A172 (cell line): ENCODE measurements around the gene CCDC182. TPM values are rescaled to one million over a fixed set of nuclear protein-coding genes. Genes with fewer than 3 reads are reported as not detected.

Experiments
- DNase-seq: peaks from one replicate; pipeline ENCODE4 v3.0.0-alpha.2; 2015; ENCODE audit warnings: low spot score
- total RNA-seq: library from RNA; depleted of rRNA; stranded (reverse); fragments of >200 nt; shearing (Covaris generic); gene quantifications from 2 replicates; pipeline ENCODE4 v1.2.3, GENCODE V29; 2014; rRNA removed

The CCDC182 gene
- not detected in 2 replicates for total RNA-seq

DNA sequence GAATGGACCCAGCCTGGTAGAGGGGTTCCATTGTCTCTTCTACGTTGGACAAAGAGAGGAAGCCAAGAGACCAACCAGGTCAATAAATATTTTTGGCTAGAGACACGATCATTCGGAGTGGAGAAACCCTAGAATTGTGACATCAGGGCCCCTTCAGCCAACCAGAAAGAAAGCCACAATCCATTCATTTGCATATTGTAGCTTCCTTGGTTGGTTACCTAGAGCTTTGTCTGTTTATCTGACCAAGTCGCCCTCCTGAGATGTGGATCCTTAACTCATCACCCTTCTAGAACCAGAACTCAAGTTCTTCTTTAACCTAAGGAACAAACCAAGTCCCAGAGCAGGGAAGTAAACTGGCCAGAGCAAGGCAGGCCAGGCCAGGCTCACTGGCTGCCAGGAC is at the start of gene CCDC182:
CCDC182 (minus strand) TSS at position 58 of the 400 bp plus-strand sequence; CDS start at position 31, 27 bp downstream.
- no peak for DNase-seq

GRCh38 chr17:57794841-57795240 is 49.7 kb upstream of the CCDC182 start:
- no peak for DNase-seq

GRCh38 chr17:57788725-57789124 is 43.6 kb upstream of the CCDC182 start:
- DNase-seq, result no peak

DNA sequence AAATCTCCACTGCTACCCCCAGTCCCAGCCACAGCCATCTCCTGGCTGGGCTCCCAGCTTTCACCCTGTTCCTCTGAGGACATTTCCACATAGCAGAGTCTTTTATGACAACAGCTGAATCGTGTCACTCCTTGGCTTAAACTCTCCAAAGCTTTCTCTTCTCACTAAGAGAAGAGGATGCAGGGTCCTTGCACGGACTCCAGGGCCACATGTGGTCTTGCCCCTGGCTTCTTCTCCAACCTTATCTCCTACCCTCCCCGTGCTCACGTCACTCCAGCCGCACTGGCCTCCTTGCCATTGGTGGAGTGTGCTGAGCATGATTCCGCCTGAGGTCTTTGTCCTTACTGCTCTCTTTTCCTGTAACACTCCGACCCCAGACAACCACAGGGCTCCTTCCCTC is 39.9 kb upstream of the CCDC182 start:
- DNase-seq, result no peak

- no peak for DNase-seq
These were observed 39.3 kb upstream of the CCDC182 start for GRCh38 chr17:57784226-57784895.

- peak; percentile 45 for DNase-seq
These were observed 38.2 kb upstream of the CCDC182 start for GRCh38 chr17:57783338-57783742.

DNA sequence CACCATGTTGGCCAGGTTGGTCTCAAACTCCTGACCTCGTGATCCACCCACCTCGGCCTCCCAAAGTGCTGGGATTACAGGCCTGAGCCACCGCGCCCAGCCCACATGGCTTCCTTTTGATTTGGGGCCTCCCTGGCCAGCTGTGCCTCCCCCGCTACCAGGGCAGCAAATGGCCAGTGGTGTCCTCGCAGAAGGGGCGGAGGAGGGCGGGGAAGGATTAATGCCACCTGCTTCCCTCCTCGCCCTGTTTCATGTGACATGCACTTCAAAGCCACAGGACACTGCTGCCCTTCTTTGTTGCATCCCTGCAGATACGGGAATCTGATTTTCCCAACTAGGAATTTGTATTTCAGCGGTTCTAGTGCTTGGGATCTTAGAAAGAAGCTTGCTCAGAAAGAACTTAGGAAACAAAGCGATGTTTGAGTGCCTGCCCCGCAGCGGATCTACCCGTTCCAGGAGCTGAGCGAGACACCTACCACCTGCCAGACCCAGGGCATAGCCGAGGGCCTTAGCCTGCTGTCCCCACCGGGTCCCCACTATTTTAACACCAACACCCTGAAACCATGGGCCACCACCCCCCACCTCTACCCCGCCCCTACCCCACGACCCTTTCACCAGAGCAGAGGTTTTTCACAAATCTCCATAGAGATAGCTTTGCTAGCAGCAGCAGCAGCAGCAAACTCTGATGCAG is 37.7 kb upstream of the CCDC182 start:
- DNase-seq, result no peak

GRCh38 chr17:57782062-57782490 is 37.0 kb upstream of the CCDC182 start:
- DNase-seq, result no peak

DNA sequence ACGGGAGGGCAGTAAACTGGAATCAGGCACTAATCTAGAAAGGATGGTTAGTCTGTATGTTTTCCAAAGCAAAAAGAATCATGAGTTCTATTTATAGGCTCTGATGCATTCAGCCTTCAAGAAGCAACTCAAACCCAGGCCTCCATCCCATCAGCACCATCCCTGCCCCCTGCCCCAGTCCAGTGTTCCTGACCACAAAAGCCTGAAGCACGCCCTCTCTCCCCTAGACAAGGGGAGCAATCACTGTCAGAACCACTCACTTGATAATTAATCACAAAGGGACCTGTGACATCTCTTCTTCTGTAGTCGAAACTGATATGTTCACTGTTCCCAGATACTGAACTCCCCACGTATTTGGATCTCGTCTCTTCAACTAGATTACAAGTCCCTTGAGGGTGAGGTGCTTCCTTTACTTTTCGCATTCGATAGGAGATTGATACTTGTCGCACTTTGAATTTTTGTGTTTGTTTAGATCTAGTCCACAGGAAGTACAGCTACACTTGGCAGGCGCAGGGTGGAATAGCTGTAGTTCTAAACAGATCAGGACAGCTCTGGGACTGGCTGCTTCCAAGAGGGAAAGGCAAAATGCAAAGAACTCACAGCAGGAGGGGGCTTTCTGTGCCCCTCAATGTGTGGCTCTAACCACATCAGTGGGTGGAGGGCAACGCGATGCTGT is 36.4 kb upstream of the CCDC182 start:
- no peak for DNase-seq

DNA sequence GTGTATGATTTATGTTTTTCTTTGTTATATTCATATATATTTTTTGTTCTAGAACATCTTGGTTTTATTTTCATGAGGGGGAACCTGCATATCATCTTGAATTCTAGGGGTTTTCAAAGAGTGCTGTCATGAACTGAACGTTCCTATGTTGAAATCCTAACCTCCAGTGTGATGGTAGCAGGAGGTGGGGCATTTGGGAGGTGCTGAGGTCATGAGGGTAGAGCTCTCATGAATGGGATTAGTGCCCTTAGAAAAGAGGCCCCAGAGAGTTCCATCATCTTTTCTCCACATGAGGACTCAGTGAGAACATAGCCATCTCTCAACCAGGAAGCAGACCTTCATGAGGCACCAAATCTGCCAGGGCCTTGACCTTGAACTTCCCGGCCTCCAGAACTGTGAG is 34.6 kb upstream of the CCDC182 start:
- DNase-seq, result no peak

DNA sequence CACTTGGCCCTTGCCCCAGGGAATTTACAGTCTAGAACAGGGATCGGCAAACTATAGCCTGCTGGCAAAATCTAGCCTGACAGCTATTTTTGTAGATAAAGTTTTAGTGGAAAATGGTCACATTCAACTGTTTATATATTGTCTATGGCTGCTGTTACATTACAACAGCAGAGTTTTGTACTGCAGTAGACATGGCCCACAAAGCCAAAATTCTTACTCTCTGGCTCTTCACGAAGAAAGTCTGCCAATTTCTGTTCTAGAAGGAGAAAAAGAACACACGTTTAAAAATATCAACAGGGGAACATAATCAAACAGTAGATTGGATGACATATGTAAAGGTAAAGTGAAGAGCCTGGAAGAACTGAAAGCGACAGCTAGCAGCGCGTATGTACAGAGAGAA is 33.2 kb upstream of the CCDC182 start:
- DNase-seq, result no peak

- DNase-seq, result no peak
These were observed 31.3 kb upstream of the CCDC182 start for GRCh38 chr17:57776366-57776765.

DNA sequence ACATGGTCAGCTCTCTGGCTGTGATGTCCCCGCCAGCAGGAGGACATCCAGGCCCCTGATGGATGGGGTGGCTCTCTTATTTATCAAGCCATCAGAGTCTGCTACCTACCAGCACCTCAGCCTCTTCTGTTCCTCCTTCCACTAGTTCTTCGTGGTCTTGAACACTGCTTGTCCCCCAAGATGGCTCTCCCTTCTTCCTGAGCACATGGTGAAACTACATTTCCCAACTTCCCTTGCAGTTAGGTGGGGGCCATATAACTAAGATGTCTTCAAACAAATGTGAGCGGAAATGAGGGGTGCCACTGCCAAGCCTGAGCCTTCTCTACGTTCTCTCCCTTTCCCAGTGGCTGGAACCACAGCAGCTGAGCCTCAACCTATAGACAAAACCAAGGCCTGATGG is 29.8 kb upstream of the CCDC182 start:
- no peak for DNase-seq

GRCh38 chr17:57773557-57773956 is 28.5 kb upstream of the CCDC182 start:
- no peak for DNase-seq

DNA sequence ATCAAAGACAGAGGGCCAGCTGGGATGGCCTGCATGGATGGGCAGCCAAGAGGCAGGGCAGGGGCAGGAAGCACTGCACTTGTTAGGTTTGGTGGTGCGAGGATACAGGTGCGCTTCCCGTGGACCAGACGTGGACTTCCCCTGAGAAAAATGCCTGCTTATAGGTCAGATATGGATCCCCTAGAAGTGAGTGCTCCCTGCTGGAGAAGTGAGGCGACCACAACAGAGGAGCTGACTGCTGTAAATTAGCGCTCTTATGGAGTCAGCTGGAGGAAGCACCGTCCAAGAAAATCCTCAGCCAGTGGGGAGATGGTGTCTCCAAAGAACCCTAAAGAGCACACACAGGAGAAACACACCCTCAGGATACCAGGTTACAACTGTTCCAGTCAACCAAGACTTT is 27.7 kb upstream of the CCDC182 start:
- DNase-seq, result no peak

DNA sequence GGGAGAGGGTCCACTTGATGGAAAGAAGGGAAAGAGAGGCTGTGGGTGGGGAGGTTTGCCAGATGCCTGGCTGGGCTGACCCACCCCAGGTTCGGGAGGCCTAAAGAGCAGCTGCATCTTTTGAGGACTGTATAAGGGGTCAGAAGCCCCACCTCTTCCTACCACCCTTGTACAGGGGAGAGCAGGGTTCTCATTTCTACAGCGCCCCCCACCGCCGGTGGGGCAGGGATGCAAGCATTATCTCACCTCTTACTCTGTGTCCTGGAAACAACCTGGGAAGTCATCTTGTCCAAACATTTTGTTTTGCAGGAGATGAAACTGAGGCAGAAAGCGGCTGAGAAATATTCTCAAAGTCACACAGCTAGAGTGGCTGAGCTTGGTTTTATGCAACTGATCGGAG is 22.5 kb upstream of the CCDC182 start:
- DNase-seq, result no peak

DNA sequence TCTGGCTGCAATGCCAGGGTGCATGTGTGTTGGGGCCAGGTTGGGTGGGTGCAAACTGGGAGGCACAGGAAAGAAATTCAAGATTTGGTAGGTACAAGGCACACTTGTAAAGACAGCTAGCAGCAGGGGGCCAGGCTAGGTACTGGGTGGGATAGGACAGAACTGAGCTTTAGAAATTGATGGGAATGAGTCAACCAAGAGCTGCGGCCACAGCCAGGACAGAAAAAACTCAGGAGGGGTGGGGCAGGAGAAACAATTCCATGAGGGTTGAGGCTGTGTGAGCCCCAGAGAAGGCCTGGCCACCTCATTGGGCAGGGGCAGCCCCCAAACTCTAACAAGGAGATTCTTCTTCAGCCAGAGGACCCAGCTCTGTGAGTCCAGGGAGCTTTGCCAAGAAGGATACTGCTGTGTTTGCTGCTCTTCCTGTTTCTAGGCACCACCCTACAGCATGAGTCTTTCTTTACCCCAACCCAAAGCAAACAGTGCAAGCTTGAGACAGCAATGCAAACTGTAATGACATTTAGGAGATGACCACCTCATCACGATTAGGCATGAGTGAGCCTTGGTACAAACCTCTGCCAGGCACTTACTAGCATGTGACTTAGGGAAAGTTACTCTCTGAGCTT is 21.3 kb upstream of the CCDC182 start:
- peak; percentile 10 for DNase-seq

- DNase-seq, result no peak
These were observed 17.6 kb upstream of the CCDC182 start for GRCh38 chr17:57762452-57763395.

DNA sequence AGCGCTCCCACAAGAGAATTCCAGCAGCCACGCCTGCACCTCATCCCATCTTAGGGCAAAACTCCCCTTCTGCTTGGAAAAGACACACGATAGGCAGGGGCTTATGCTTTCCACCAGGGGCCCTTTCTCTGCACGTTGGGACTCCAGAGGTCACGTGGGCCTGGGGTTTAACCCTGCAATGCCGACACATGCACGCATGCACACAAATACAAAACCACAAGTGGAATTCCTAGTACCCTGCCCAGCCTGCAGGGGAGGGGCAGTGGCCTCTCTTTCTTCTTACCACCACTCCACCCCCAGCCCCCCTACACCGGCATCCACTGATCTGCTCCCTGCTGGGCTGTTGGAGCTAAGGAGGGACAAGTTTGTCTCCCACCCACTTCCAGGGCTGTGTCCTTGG is 16.8 kb upstream of the CCDC182 start:
- DNase-seq, result no peak

DNA sequence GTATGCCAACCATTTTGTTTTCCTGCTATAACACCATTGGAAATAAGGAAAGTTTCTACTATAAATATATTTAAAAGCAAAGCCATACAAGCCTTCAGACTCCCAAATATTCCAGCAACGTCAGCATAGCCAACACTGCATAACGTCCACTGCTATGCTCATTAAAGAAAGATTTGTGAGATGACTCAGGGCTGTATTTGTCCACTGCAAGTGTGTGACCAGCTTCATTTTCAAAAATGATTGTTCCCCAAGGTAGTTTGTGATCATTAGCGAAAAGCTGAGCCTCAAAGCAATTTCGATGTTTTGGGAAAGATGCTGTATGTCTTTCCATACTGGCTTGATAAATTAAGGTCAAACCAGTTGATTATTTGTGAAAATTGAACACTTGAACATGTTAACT is 14.9 kb upstream of the CCDC182 start:
- DNase-seq, result no peak

- no peak for DNase-seq
These were observed 13.6 kb upstream of the CCDC182 start for GRCh38 chr17:57758654-57759053.
